ENCODE data around the gene MGA. TPM values are rescaled to one million over a fixed set of nuclear protein-coding genes. Genes with fewer than 3 reads are reported as not detected.

The MGA gene
- total RNA-seq, 1 donor from 2014 or later: 118 TPM

DNA sequence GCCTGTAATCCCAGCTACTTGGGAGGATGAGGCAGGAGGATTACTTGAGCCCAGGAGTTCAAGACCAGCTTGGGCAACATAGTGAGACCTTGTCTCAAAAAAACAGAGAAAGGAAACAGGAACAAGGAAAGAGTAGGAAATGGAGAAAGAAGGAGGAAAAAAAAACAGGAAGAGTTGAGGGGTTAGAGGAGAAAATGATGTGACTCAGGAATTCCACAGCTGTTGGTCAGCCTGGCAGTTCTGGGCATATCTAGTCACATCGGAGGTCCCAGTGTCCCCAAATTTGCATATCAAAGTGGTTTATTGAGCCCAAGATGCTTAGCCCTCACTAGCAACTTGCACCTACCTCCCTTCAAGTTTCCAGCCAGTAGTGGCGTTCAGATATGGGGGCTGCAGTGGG lies 148.9 kb downstream of the MGA start:
- DNase-seq: no peak

DNA sequence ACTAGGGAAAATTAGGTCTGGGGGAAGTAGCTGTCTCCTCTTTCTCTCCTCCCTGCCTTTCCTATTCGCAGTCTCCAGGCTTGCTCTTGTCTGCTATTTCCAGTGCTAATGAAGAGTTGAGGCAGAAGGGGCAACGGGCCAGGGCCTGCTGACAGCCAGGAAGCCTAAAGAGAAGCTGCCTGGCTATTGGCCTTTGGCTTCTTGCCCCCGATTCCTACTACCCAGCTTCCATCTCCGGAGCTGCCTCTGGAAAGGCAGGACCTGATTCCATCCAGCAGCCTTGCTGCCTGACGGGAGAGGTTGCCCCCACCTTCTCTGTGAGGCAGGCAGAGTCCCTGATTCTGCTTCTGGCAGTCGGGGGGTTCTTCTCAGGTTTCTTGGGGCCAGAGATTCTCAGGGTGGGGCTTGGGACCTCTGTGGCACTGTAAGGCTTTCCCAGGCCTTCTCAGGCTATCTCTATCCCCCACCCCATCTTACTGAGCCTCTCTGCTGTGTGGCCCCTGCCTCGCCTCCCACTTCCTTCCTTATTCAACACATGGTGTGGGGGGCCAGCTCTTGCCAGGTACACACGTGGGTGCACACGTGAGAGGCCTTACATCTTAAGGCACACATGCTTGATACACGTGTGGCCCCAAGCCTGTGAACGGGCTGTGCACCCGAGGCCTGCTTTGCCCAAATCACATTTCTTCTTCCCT lies 149.5 kb downstream of the MGA start:
- DNase-seq: no peak

DNA sequence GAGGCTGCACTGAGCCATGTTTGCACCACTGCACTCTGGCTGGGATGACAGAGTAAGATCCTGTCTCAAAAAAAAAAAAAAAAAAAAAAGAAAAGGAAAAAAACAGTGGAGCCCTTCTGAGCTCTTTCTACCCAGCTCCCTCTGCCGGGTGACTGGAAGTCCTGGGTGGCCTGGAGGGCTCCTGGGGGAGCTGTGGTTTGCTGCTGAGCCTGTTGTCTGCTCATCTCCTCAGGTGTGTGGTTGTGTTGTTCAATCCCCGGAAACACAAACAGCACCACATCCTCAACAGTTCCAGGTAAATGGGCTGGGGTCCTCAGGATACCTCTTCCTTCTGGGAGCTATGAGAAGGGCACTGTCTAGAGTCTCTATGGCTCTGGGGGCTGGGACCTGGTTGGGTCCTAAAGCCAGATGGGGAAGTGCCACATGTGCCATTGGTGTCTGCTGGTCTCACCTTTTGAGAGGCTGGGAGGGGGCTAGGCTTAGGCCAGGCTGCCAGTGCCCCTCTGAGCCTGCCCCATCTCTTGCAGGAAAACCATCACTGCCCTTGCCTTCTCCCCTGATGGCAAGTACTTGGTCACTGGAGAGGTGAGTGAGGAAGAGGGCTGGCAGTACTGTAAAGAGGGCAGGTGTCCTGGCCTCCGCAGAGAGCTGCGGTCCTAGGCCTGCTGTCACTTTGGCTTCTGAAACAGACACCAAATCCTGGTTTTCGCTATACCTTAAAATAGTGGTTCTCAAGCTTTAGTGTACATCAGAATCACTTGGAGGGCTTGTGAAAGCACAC lies 150.6 kb downstream of the MGA start:
- DNase-seq: no peak

GRCh38 chr15:41811432-41812195 lies 151.4 kb downstream of the MGA start:
- DNase-seq: peak; percentile 94

DNA sequence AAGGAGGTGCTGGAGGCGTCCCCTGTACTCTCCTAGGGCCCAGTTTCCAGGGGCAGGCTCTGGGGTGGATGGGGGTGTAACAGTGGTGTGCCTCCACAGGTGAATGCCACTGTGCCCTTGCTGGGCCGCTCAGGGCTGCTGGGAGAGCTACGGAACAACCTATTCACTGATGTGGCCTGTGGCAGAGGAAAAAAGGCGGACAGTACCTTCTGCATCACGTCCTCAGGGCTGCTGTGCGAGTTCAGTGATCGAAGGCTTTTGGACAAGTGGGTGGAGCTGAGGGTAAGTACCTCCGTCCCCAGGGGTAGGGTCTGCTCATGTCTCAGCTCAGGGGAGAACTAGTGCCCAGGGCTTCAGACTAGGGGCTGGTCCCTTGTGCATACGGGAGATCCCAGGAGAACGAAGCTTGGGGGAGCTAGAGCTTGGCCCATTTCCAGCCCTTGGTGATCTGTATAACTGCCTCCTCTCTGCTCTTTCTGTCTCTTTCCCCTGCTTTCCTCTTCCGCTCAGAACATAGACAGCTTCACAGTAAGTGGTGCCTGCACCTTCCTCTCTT lies 152.7 kb downstream of the MGA start:
- no peak for DNase-seq

- DNase-seq: no peak
Measured at GRCh38 chr15:41813426-41813825, 153.2 kb downstream of the MGA start.

DNA sequence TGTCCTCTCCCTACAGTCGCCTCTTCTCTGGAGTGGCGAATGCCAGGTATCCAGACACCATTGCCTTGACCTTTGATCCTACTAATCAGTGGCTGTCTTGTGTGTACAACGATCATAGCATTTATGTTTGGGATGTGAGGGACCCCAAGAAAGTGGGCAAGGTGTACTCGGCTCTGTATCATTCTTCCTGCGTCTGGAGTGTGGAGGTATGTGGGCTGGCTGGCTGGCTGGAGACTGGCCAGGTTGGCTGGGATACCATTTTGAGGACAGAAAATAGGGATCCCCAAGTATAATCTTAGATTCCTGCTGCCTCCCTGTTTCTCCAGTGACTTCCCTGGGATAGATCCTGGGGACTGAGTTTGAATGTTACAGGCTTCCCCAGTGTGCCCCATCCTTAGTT lies 154.3 kb downstream of the MGA start:
- no peak for DNase-seq

GRCh38 chr15:41816788-41817187 lies 156.6 kb downstream of the MGA start:
- no peak for DNase-seq

GRCh38 chr15:41817327-41817726 lies 157.1 kb downstream of the MGA start:
- DNase-seq: no peak

DNA sequence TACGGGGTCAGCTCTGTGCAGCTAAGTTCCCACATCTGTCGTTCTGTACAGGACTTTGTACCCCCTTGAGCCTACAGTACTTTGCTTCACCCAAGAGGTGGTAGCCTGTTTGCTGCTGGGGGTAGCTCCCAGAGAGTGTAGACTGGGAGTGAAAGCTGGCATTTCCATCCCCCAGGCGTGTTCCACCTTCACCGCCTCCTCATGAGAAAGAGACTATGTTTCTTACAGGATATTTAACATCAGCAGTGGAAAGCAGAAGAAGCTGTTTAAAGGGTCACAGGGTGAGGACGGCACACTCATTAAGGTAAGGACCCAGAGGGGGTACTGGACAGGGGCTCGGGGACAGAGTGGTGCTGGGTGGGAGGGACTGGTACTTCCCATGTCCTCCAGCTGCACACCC lies 157.6 kb downstream of the MGA start:
- DNase-seq: no peak

GRCh38 chr15:41819455-41820050 lies 159.3 kb downstream of the MGA start:
- DNase-seq: no peak

- no peak for DNase-seq
Measured at GRCh38 chr15:41820791-41821423, 160.7 kb downstream of the MGA start.

DNA sequence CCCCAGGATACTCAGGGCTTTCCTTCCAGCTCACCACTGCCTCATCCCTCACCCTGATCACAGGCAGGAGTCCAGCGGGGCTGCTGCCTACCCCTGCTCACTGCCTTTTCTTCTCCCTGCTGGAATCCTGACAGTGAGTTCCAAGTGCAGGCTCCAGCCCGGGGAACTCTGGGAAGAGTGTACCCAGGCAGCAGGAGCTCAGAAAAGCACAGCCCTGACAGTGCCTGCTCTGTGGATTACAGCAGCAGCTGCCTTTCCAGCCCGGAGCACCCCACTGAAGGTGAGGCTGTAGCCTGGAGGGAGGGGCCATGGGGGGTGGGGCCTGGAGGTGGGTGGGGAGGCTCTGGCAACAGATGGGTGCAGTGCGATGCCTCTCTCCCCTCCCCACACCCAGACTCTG lies 161.6 kb downstream of the MGA start:
- DNase-seq: no peak

DNA sequence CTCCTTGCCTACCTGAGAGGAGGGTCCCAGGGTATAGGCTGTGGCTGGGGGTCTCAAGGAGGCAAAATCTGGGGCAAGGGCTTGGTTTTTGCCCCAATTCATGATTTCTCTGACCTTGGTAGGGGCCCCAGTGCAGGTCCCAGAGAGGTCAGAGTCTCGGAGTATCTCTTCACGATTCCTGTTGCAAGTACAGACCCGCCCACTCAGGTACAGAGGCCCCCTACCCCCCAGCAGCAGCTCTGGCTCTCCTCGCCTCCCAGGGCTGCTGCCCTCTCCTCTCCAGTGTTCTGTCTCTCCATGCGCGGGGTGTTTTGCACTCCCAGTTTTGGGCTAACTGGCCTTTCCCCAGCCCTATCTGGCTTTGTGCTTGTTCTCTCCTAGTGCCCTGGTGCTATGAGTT lies 162.3 kb downstream of the MGA start:
- DNase-seq: no peak

Small RNA genes within 50 kb of the gene (small RNA-seq; reads per million reads assigned to genes)
- not detected for gene MIR626 (ENCODE audit: low replicate concordance)

Other genes with a start within 250 kb of the MGA start
- 46.4 TPM for gene RTF1, start 243.3 kb upstream of the MGA start, total RNA-seq
- gene ITPKA, start 166.5 kb upstream of the MGA start, total RNA-seq: 1.2 TPM
- gene LTK, start 146.6 kb upstream of the MGA start, total RNA-seq: 1.6 TPM
- 43.8 TPM for gene RPAP1, start 116.1 kb upstream of the MGA start, total RNA-seq
- 12.9 TPM for gene TYRO3, start 101.2 kb upstream of the MGA start, total RNA-seq
- 22.8 TPM for gene MAPKBP1, start 114.1 kb downstream of the MGA start, total RNA-seq
- gene JMJD7, start 167.7 kb downstream of the MGA start, total RNA-seq: 16.7 TPM
- 10.7 TPM for gene PLA2G4B, start 178.4 kb downstream of the MGA start, total RNA-seq
- 2.2 TPM for gene SPTBN5, start 233.6 kb downstream of the MGA start, total RNA-seq

All from tongue (tissue), 3 donors.